Measurements from ENCODE around the gene TPPP3. TPM values are rescaled to one million over a fixed set of nuclear protein-coding genes. Genes with fewer than 3 reads are reported as not detected.
A peak's percentile ranks its signal among the peaks of the same experiment; 100 is the strongest.

TPPP3 gene
- polyA plus RNA-seq, 1 of the 3 experiments (the other 2 are of a cell fraction) = 33.5 TPM

- TF ChIP-seq USF2 (IDR thresholded peaks at IDR 0.05; ENCODE audit: borderline replicate concordance, low read depth, low read length) (no peak), EZH2phosphoT487 (IDR thresholded peaks at IDR 0.05; ENCODE audit: borderline replicate concordance, low read depth) (no peak)
Measured at GRCh38 chr16:67429053-67429798, 35.9 kb upstream of the TPPP3 start (continued).

DNA sequence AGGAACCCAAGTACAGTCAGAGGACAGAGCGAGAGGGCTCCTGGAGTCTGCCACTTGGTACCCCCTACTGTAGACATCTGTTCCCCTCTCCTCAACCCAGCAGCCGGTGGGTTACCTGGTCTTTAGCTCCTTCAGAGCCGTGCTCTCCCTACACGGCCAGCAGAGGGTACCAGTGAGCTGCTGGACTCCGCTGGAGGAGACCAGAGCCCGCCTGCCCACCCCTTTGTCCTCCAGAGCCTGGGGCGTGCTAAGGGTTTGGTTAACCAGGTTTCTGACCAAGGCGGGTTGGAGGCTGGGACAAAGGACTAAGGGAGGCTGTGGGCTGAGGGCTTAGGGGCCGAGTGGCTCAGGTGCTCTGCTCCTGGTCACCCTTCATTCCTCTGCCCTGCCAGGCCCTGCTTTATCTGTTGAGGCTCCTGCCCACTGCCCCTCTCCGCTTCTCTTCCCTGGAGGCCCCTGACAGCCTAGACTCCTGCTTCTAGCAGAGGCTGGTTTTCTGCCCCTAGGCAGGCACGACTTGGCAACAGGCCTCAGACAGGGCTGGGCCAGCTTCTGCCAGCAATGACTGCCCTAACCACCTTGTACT, 34.9 kb upstream of the TPPP3 start:
- POLR2A ChIA-PET = interaction anchor here (1.0 kb wide), 1 partner anchor 37 kb away, joined by 3 read pairs; no protein-coding TSS in a partner anchor
- Histone ChIP-seq H3K36me3 (replicated peaks in 1 of 2; ENCODE audit: control insufficient read depth in 1 of 2, insufficient read depth in 2 of 2, low read length in 1 of 2) (no peaks in the 10 kb centered on the region), H3K4me2 (no peak overlapping the region), H3K4me3 (ENCODE audit: low read depth in 2 of 2, low read length in 1 of 2) (no peak overlapping the region), H2AFZ (ENCODE audit: low read depth) (no peak overlapping the region), H3K9me2 (no peaks in the 10 kb centered on the region), H3K4me1 (ENCODE audit: control insufficient read depth in 1 of 2, insufficient read depth in 2 of 2, low read depth in 1 of 2, low read length in 1 of 2) (peaks cover 0 to 12% of the 10 kb centered on the region in 2 experiments; a peak in 1 of 4 replicates), H3F3A (replicated peaks; ENCODE audit: insufficient read depth) (no peaks in the 10 kb centered on the region), H3K79me2 (ENCODE audit: insufficient read depth) (no peaks in the 10 kb centered on the region), H4K20me1 (ENCODE audit: insufficient read depth) (no peaks in the 10 kb centered on the region), H3K27me3 (ENCODE audit: insufficient read depth) (no peaks in the 10 kb centered on the region; the same call in 1 of the 2 replicates), H3K27ac (ENCODE audit: low read depth in 2 of 2, low read length in 1 of 2) (no peak overlapping the region), H3K9ac (no peak overlapping the region), H3K9me3 (no peaks in the 10 kb centered on the region)
- WGBS (ENCODE audit: low lambda C conversion rate) = 33% methylated on average over 8 of the region's 11 CpGs
- TF ChIP-seq RCOR1 (IDR thresholded peaks at IDR 0.05; ENCODE audit: low read length) (no peak), JUND (IDR thresholded peaks at IDR 0.05) (no peak), TCF12 (IDR thresholded peaks at IDR 0.05) (no peak), EP300 (IDR thresholded peaks at IDR 0.05; ENCODE audit: borderline replicate concordance in 1 of 2, low read depth in 1 of 2, low read length in 1 of 2) (no peak), CHD2 (IDR thresholded peaks at IDR 0.05; ENCODE audit: low read length, partially characterized antibody) (no peak), CTCF (IDR thresholded peaks at IDR 0.05) (peak; percentile 70), SMC3 (IDR thresholded peaks at IDR 0.05; ENCODE audit: low read depth, low read length) (peak; percentile 74), NFIC (IDR thresholded peaks at IDR 0.05; ENCODE audit: borderline replicate concordance) (no peak), RAD21 (IDR thresholded peaks at IDR 0.05; ENCODE audit: low read length) (peak; percentile 75)
- DNase-seq = peak; percentile 82
- CTCF ChIA-PET = interaction anchor here (0.6 to 5.9 kb wide), 35 partner anchors 11 to 237 kb away, joined by 3 to 76 read pairs (median 5); partner anchors contain the start of genes ATP6V0D1, KCTD19, LRRC36 and RIPOR1
